Left lung (tissue), 10 donors: Measurements from ENCODE around the gene CLEC7A. TPM values are rescaled to one million over a fixed set of nuclear protein-coding genes. Genes with fewer than 3 reads are reported as not detected.

Experiments used
- ATAC-seq: fragments of 200-7000 bp; cut with Tn5 transposase; one replicate; pipeline ENCODE4 v1.9.1; 2020; ENCODE audit warnings: moderate library complexity
- DNase-seq, 4 donors: peaks; one replicate each; pipeline ENCODE4 v3.0.0-alpha.2; 2013 to 2020
- H3K27ac ChIP-seq, 2 donors: fragments of 200-600 bp; sonication (generic) in 1 of 2; one replicate each; pipeline versions ENCODE4 v1.5.0 to v1.8.0; 2020 to 2021
- H3K27me3 ChIP-seq, 2 donors: fragments of 200-600 bp; sonication (generic) in 1 of 2; one replicate each; pipeline versions ENCODE4 v1.5.0 to v1.8.0; 2020 to 2021
- H3K36me3 ChIP-seq, 2 donors: fragments of 200-600 bp; sonication (generic) in 1 of 2; one replicate each; pipeline versions ENCODE4 v1.5.0 to v1.8.0; 2020 to 2021
- H3K4me1 ChIP-seq, 2 donors: fragments of 200-600 bp; one replicate each; pipeline ENCODE4 v1.8.0; 2021
- H3K4me3 ChIP-seq, 2 donors: fragments of 200-600 bp; sonication (generic) in 1 of 2; one replicate each; pipeline versions ENCODE4 v1.5.0 to v1.8.0; 2020 to 2021; ENCODE audit warnings: mild to moderate bottlenecking in 1 of 2
- H3K9me3 ChIP-seq, 2 donors: fragments of 200-600 bp; sonication (generic) in 1 of 2; one replicate each; pipeline versions ENCODE4 v1.5.0 to v1.8.0; 2020 to 2021
- intact Hi-C, 2 donors: fragments of 100-400 bp; cut with DNase I; formaldehyde crosslinking; loops; one replicate each; pipeline versions ENCODE4 v1.11.2 to v1.14.2; 2022
- polyA plus RNA-seq, 6 donors: library from polyadenylated mRNA; unstranded; fragments of 120-200 nt; gene quantifications; one replicate each; pipeline ENCODE4 v1.2.1, GENCODE V29; 2013; ENCODE audit not compliant: insufficient read length in 6 of 6
- total RNA-seq, 2 donors: library from RNA; stranded (reverse); fragmentation: NEBNext Ultra II Directional; extraction: Animal tissue kit (Norgen Biotek cat#: 25700); gene quantifications; one replicate each; pipeline ENCODE4 v1.2.1, GENCODE V29; 2021
- TF ChIP-seq, protein P1 (sequence below), 2 donors: fragments of 200-600 bp; sonication (generic) in 1 of 2; IDR thresholded peaks; one replicate each; pipeline versions ENCODE4 v1.5.0 to v1.8.0; 2021; ENCODE audit warnings: antibody characterized with exemption in 2 of 2
- donor health status: DM: no; HTN: yes; CAD: no.
- donor health status: DM: no; HTN: no; CAD: no.

CLEC7A gene
- total and polyA plus RNA-seq, 8 donors: 3.3 to 75.7 (median 3.9) TPM

DNA sequence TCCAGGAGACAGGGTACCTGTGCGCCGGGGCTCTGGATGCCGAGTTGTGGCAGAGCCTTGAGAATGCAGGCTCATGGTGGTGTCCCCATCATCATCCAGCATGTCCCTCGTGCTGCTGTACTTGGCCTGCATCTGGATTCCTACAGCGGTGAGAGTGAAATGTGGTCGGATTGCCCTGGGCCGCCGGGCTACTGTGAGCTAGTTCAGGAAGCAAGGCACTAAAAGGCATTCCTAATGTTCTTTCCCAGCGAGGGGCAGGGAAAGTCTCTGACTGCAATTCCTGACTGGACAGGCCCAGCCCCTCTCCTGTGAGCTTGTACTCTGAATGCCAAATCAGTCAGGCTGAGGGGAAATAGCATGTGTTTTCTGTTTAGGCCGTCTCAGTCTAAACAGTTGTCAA, 31.2 kb downstream of the CLEC7A start, which contains the start of gene CLEC1A:
Gene CLEC1A, minus strand, starts transcription at position 195 of the 400 bp plus-strand sequence. Its CDS starts 63 bp downstream, at position 132.
- ATAC-seq: peak; percentile 47

DNA sequence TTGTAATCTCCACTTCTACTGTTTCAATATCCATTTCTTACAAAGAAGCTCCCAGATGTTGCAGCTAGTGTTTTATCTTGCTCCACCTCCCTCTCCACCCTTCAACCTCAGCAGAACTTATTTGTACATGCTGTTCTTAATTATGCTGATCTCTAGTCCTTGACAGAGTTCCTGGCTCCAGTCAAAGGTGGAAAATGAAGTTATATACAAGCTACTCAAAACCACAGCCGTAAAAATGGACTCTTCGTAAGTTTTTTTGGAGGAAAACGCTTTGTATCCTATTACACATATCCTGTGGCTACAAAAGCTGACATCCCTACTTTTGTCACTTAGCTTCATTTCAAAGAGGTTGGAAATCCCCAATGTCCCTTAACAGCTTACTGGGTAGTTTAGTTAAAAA, 32.5 kb downstream of the CLEC7A start:
- Histone ChIP-seq H3K27ac (peak overlapping the region in 1 of 2 donors; percentile 38), H3K4me1 (peaks cover 6 to 46% of the 10 kb centered on the region in 2 donors), H3K36me3 (no peaks in the 10 kb centered on the region), H3K4me3 (peak overlapping the region in 1 of 2 donors; percentile 18), H3K27me3 (no peaks in the 10 kb centered on the region), H3K9me3 (no peaks in the 10 kb centered on the region)
- no peak for DNase-seq
- no peak for ATAC-seq
- intact Hi-C loops: no loop called here
- TF ChIP-seq, protein P1, sequence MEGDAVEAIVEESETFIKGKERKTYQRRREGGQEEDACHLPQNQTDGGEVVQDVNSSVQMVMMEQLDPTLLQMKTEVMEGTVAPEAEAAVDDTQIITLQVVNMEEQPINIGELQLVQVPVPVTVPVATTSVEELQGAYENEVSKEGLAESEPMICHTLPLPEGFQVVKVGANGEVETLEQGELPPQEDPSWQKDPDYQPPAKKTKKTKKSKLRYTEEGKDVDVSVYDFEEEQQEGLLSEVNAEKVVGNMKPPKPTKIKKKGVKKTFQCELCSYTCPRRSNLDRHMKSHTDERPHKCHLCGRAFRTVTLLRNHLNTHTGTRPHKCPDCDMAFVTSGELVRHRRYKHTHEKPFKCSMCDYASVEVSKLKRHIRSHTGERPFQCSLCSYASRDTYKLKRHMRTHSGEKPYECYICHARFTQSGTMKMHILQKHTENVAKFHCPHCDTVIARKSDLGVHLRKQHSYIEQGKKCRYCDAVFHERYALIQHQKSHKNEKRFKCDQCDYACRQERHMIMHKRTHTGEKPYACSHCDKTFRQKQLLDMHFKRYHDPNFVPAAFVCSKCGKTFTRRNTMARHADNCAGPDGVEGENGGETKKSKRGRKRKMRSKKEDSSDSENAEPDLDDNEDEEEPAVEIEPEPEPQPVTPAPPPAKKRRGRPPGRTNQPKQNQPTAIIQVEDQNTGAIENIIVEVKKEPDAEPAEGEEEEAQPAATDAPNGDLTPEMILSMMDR (IDR thresholded peaks at IDR 0.05): no peak

More for the DNA sequence above, 31.2 kb downstream of the CLEC7A start, which contains the start of gene CLEC1A:
- peak in 3 of 4 donors; percentile 8 to 57 (median 40) for DNase-seq
- H3K27me3 ChIP-seq: no peaks in the 10 kb centered on the region
- intact Hi-C loops: no loop called here
- H3K36me3 ChIP-seq: no peaks in the 10 kb centered on the region
- peaks cover 6 to 43% of the 10 kb centered on the region in 2 donors for H3K4me1 ChIP-seq
- peak within 1 kb of the TSS in 1 of 2 donors; percentile 18 for H3K4me3 ChIP-seq
- TF ChIP-seq, protein P1 (IDR thresholded peaks at IDR 0.05): no peak
- H3K9me3 ChIP-seq: no peaks in the 10 kb centered on the region
- peak within 1 kb of the TSS; percentile 37 to 38 for H3K27ac ChIP-seq

DNA sequence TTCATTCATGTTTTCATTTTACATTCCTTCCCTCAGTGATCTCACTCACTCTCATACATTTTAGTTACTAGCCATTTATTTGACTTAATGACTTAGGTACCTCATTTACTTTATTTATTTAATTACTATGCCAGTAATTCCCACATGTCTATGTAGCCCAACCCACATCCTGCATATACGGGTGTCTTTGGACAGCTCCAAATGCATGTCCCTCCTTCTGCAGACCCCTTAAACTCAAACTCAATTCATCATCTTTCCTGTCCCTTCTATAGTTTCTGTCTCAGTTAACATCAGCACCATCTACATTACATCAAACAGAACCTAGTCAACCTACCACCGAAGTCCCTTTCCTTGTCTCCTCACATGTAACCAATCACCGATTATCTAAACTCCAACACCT, 34.0 kb downstream of the CLEC7A start:
- H3K4me3 ChIP-seq: peak overlapping the region in 1 of 2 donors; percentile 18
- no peaks in the 10 kb centered on the region for H3K36me3 ChIP-seq
- no peaks in the 10 kb centered on the region for H3K9me3 ChIP-seq
- intact Hi-C loops: no loop called here
- DNase-seq: no peak
- peak overlapping the region; percentile 64 to 72 for H3K27ac ChIP-seq
- H3K4me1 ChIP-seq: peaks cover 3 to 32% of the 10 kb centered on the region in 2 donors
- no peak for ATAC-seq
- no peaks in the 10 kb centered on the region for H3K27me3 ChIP-seq
- TF ChIP-seq, protein P1 (IDR thresholded peaks at IDR 0.05): no peak

DNA sequence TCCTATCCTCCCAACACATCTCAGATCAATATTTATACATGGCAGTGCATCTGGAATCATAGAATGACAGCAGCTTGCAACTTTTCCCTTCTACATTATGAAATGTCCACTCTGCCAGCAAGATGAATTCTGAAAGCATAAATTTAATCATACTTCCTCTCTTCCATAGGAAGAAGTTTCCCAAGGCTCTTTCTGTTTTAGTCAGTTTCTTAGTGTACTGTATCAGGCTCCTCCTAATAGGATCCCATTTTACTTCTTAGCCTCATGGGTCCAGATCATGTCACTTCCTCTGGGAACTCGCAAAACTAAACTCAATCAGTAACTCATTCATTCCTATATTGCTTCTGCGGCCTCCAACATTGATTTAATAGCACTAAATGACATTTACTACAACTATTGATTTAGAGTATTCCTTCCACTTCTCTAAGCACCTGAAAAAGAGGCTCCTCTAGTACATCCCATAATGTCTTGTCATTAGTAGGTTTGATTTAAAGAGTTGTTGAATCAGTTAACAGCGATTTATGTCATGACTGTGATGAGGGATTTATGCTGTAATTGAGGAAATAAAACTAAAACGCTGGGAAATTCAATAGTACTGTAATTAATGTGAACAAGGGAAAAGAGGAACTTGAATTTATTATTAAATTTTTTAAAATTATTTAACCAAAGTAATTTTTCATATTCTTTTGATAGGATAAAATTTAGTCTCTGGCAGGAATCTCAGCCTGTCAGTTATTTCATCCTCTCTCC, 35.2 kb downstream of the CLEC7A start:
- ATAC-seq: peak; percentile 60

More for the DNA sequence above, 35.2 kb downstream of the CLEC7A start:
- H3K36me3 ChIP-seq: no peaks in the 10 kb centered on the region
- no peaks in the 10 kb centered on the region for H3K9me3 ChIP-seq
- intact Hi-C loops: no loop called here
- TF ChIP-seq, protein P1 (IDR thresholded peaks at IDR 0.05): no peak
- peak overlapping the region; percentile 64 to 72 for H3K27ac ChIP-seq
- no peak for DNase-seq
- peaks cover 0 to 42% of the 10 kb centered on the region in 2 donors for H3K4me1 ChIP-seq
- peak overlapping the region in 1 of 2 donors; percentile 18 for H3K4me3 ChIP-seq
- H3K27me3 ChIP-seq: no peaks in the 10 kb centered on the region
